Myocyte (in vitro differentiated cells): ENCODE data around the gene KLHL26. TPM values are rescaled to one million over a fixed set of nuclear protein-coding genes. Genes with fewer than 3 reads are reported as not detected.
A peak's percentile ranks its signal among the peaks of the same experiment; 100 is the strongest.
"Not testable (repeated sequence)": the region's sequence is repeated elsewhere in the genome, so short reads cannot be mapped to it uniquely, and the experiment has no call there.

Source experiments
- DNase-seq: peaks from one replicate; pipeline ENCODE4 v3.0.0-alpha.2; 2012; ENCODE audit warnings: low read depth
- total RNA-seq: library from RNA; depleted of rRNA; stranded (reverse); fragments of >200 nt; gene quantifications from 2 replicates; pipeline ENCODE4 v1.2.3, GENCODE V29; 2014

KLHL26 gene
- total RNA-seq, 1 donor from 2014 or later = 3.5 TPM

DNA sequence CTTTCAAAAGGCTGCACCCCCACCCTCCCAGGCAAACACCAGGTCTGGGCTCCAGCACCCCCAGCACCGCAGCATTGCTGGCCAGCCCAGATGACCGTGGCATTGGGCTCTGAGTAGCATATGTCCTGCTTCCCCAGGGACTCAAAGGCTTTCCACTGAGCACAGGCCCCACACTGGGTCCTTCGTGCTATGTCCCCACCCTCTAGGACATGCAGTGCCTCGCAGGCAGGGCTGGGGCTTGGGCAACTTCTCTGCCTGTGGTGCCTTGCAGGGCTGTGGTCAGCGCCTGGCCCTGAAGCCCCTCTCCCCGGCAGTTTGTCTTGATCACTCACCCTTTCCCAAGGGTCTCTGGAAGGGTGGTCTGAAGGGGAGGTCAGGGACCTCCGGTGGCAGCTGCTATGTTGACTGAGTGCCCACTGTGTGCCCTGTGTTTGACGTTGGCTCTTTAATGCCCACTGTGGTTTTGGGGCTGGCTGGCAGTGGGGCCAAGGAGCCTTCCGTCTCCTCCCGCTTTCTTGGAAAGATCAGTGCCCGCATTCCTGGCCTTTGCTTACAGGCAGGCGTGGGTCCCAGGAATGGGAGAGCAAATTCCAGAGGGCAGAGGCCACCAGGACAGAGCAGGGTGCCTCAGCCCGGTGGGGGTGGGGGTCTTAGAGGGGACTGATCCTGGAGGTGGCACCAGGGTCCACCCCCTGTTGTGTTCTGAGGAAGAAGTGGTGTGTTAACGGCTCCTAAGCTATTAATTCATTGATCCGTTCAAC lies 26.3 kb downstream of the KLHL26 start:
- peak; percentile 59 for DNase-seq

DNA sequence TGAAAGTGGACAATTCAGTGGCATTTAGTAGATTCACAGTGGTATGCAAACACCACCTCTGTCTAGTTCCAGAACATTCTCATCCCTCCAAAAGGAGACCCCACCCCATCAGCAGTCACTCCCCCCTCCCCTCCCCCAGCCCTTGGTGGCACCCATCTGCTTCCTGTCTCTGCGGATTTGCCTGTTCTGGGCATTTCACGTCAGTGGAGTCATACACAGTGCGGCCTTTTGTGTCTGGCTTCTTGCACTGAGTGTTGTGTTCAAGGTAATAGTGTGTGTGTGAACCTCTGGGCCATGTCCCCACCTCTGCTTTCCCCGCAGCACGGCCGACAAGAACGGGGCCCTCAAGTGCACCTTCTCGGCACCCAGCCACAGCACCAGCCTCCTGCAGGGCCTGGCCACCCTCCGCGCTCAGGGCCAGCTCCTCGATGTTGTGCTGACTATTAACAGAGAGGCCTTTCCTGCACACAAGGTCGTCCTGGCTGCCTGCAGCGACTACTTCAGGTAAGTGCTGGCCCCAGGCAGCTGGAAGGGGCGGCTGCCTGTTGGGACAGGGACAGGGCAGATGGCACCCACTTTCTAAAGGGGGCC lies 27.2 kb downstream of the KLHL26 start:
- no peak for DNase-seq

- DNase-seq = no peak
Observed at GRCh38 chr19:18665771-18666202, 29.0 kb downstream of the KLHL26 start.

GRCh38 chr19:18666317-18666716 lies 29.5 kb downstream of the KLHL26 start:
- DNase-seq = no peak

GRCh38 chr19:18666784-18667183 lies 30.0 kb downstream of the KLHL26 start:
- DNase-seq = no peak

- DNase-seq = no peak
Observed at GRCh38 chr19:18667531-18668251, 30.9 kb downstream of the KLHL26 start.

- no peak for DNase-seq
Observed at GRCh38 chr19:18668252-18668631, 31.4 kb downstream of the KLHL26 start.

DNA sequence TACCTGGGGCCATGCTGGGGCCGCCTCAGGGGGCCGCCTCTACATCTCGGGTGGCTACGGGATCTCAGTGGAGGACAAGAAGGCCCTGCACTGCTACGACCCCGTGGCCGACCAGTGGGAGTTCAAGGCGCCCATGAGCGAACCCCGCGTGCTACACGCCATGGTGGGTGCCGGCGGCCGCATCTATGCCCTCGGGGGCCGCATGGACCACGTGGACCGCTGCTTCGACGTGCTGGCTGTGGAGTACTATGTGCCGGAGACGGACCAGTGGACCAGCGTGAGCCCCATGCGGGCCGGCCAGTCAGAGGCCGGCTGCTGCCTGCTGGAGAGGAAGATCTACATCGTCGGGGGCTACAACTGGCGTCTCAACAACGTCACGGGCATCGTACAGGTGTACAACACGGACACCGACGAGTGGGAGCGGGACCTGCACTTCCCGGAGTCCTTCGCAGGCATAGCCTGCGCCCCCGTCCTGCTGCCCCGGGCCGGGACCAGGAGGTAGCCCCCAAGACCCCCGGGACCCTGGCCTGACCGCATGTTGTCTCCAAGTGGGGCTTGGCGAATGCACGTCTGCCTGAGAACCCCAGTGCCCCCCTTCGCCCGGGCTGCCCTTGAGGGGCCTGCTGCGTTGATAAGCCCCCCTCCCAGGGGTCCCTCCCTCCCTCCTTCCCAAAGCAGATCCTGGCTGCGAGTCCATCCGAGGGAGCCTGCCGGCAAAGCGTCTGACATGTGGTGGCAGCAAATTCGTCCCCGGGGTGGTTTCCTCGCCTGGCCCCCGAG lies 32.1 kb downstream of the KLHL26 start:
- DNase-seq = no peak

DNA sequence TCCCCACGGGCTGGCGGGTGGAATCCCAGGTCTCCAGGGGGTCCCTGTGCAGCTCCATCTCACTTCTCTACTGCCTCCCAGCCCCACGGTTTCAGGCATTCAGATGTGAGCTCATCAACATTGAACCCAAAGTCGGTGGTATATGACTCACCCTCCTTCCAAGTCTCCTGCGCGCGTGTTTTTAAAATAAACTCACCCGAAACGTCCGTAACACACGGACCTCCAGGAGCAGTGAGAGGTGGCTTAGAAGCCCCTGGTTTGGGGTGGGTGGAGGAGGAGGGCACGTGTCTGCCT lies 32.6 kb downstream of the KLHL26 start:
- no peak for DNase-seq

GRCh38 chr19:18669883-18670282 lies 33.1 kb downstream of the KLHL26 start:
- DNase-seq = no peak

- no peak for DNase-seq
Observed at GRCh38 chr19:18670312-18670711, 33.5 kb downstream of the KLHL26 start.

- no peak for DNase-seq
Observed at GRCh38 chr19:18671303-18672043, 34.6 kb downstream of the KLHL26 start.

DNA sequence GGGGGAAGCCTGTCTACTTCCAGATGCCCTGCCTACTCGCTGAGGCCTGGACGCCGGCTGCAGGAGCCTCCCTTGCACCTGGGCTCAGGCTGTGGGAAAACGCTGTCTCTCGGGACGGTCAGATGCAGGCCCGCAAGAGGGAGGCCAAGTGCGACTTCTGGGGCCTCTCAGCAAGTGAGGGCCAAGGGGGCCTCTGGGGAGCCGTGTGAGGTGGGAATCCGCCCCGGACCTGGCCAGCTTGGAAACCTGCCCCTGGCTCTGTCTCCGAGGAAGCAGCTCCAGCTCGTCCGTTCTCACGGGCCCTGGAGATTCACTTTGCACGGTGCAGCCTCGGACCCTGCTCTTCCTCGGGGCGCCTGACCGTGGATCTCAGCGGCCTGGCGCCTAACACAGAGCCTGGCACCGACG lies 35.2 kb downstream of the KLHL26 start:
- no peak for DNase-seq

GRCh38 chr19:18672606-18673337 lies 35.9 kb downstream of the KLHL26 start:
- no peak for DNase-seq

DNA sequence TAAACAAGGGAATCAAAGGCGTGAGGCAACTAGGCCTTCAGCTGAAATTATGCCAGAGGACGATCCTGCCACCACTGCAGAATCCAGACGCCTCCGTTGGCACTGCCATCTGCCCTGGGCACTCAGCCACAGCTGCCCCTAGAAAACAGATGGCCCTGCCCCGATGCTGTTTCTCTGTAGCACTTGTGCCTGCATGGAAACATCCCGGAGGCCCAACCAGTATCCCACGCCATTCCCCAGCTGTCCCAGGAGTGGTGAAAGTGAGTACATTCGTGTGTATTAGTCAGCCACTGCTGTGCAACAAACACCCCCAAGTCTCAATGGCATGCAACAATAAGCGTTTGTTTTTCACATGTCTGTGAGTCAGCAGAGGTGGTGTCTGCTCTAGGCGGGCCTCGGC lies 37.8 kb downstream of the KLHL26 start:
- peak; percentile 87 for DNase-seq

- no peak for DNase-seq
Observed at GRCh38 chr19:18675779-18676178, 39.0 kb downstream of the KLHL26 start.

DNA sequence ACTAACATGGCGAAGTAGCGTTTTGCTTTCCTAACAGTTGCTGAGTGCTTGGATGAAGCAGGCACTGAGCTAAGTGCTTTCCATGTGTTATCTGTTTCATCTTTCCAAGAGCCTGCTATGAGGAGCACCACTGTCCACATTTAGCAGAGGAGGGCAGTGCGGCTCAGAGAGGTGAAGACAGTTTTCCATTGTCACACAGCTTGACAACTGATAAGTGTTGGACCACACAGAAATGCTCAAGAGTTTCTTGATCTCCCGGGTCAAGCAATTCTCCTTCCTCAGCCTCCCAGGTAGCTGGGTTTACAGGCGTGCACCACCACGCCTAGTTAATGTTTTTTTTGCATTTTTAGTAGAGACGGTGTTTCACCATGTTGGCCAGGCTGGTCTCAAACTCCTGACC lies 39.9 kb downstream of the KLHL26 start:
- DNase-seq = no peak

DNA sequence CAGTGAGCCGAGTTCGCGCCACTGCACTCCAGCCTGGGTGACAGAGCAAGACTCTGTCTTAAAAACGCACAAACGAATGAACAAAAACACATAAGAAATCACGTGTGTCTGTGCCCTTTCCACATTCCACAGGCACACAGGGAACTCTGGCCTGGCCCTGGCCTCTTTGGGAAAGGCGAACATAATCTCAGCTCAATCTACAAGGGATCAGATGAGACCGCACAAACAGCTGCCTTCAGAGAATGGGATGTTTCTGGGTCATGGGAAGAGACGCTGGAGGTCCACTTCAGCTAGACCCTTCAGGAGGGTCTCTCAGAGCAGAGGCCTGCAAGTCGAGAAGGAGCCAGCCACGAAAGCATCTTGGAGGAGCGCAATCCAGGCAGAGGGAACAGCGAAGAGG lies 40.3 kb downstream of the KLHL26 start:
- DNase-seq = no peak

- DNase-seq = not testable (repeated sequence)
Observed at GRCh38 chr19:18680148-18680547, 43.3 kb downstream of the KLHL26 start.

DNA sequence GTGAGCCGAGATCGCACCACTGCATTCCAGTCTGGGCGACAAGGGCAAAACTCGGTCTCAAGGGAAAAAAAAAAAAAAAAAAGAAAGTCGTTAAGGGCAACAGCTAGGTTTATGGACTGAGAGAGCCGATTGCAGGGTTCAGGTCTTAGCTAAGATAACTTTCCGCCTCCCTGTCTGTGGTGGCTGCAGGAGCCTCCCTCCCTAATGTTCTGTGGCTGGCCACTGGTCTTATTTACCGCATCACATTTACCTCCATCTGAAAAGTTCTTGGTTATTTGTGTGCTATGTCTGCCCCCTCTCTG lies 45.9 kb downstream of the KLHL26 start:
- DNase-seq = no peak
